HL-60 (cell line): Measurements from ENCODE around the gene COA7.
A peak's percentile ranks its signal among the peaks of the same experiment; 100 is the strongest.

Experiments used
- DNase-seq, 2 experiments: peaks; one replicate each; pipeline ENCODE4 v3.0.0-alpha.2; 2010 to 2020; ENCODE audit warnings: low read depth in 1 of 2, low spot score in 1 of 2
- H3K27ac ChIP-seq: fragments of 250-450 bp; sonication (Bioruptor Pico); replicated peaks from 2 replicates; pipeline ENCODE4 v1.5.1; 2020; ENCODE audit warnings: mild to moderate bottlenecking, moderate library complexity
- H3K27me3 ChIP-seq: fragments of 250-450 bp; sonication (Bioruptor Pico); 2 replicates; pipeline ENCODE4 v1.5.1; 2021; ENCODE audit warnings: mild to moderate bottlenecking, moderate library complexity; ENCODE audit not compliant: insufficient read depth, poor library complexity, severe bottlenecking
- H3K4me3 ChIP-seq: replicated peaks from 2 replicates; pipeline ENCODE4 v1.5.1; 2011; ENCODE audit warnings: mild to moderate bottlenecking, control low read depth, low read length; ENCODE audit not compliant: insufficient read depth
- CTCF ChIP-seq: IDR thresholded peaks from one replicate; pipeline ENCODE4 v1.5.1; 2011; ENCODE audit warnings: low read length, control low read depth, inconsistent platforms; ENCODE audit not compliant: insufficient read depth
- GABPA ChIP-seq: IDR thresholded peaks from 2 replicates; pipeline ENCODE4 v1.6.1; 2012; ENCODE audit warnings: low read depth
- POLR2AphosphoS5 ChIP-seq: IDR thresholded peaks from 2 replicates; pipeline ENCODE4 v1.6.1; 2012; ENCODE audit warnings: low read depth
- SPI1 ChIP-seq: IDR thresholded peaks from 2 replicates; pipeline ENCODE4 v1.6.1; 2012; ENCODE audit warnings: low read depth, mild to moderate bottlenecking, borderline replicate concordance
- TF ChIP-seq, protein P1 (sequence below): IDR thresholded peaks from 2 replicates; pipeline ENCODE4 v1.6.1; 2012; ENCODE audit warnings: low read depth; ENCODE audit not compliant: insufficient replicate concordance

Gene COA7

DNA sequence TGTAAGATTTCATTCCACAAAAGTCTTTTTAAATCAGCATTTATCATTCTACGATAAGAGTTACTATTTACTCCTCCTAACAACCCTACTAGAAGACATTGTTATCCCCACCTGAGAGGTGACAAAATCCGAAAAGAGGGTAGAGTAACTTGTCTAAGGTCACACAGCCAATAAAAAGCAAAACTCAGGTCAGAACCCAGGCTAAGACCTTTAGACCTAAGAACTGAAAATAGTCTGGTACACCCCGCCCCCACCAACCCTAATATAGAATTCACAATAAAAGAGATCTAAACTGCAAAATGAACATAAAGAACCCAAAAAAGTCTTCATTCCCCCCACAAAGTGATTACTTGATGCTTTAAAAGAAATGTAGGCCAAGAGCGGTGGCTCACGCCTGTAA lies 18.6 kb downstream of the COA7 start:
- Histone ChIP-seq H3K27ac (no peak overlapping the region), H3K4me3 (no peak overlapping the region), H3K27me3 (no peaks in the 10 kb centered on the region)
- no peak for DNase-seq
- TF ChIP-seq SPI1: no peak
- no peak for TF ChIP-seq GABPA
- TF ChIP-seq POLR2AphosphoS5: no peak
- TF ChIP-seq, protein P1, sequence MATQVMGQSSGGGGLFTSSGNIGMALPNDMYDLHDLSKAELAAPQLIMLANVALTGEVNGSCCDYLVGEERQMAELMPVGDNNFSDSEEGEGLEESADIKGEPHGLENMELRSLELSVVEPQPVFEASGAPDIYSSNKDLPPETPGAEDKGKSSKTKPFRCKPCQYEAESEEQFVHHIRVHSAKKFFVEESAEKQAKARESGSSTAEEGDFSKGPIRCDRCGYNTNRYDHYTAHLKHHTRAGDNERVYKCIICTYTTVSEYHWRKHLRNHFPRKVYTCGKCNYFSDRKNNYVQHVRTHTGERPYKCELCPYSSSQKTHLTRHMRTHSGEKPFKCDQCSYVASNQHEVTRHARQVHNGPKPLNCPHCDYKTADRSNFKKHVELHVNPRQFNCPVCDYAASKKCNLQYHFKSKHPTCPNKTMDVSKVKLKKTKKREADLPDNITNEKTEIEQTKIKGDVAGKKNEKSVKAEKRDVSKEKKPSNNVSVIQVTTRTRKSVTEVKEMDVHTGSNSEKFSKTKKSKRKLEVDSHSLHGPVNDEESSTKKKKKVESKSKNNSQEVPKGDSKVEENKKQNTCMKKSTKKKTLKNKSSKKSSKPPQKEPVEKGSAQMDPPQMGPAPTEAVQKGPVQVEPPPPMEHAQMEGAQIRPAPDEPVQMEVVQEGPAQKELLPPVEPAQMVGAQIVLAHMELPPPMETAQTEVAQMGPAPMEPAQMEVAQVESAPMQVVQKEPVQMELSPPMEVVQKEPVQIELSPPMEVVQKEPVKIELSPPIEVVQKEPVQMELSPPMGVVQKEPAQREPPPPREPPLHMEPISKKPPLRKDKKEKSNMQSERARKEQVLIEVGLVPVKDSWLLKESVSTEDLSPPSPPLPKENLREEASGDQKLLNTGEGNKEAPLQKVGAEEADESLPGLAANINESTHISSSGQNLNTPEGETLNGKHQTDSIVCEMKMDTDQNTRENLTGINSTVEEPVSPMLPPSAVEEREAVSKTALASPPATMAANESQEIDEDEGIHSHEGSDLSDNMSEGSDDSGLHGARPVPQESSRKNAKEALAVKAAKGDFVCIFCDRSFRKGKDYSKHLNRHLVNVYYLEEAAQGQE: no peak
- TF ChIP-seq CTCF: no peak

- H3K27me3 ChIP-seq: no peaks in the 10 kb centered on the region
- no peak overlapping the region for H3K27ac ChIP-seq
Observed at GRCh38 chr1:52679048-52679447, 19.1 kb downstream of the COA7 start.

GRCh38 chr1:52677076-52677806 lies 20.9 kb downstream of the COA7 start:
- no peak overlapping the region for H3K27ac ChIP-seq
- H3K27me3 ChIP-seq: no peaks in the 10 kb centered on the region
- DNase-seq: peak; percentile 19 to 59
- no peak overlapping the region for H3K4me3 ChIP-seq
- TF ChIP-seq CTCF: no peak
- TF ChIP-seq GABPA: no peak
- TF ChIP-seq SPI1: no peak
- TF ChIP-seq, protein P1: no peak
- no peak for TF ChIP-seq POLR2AphosphoS5

More at GRCh38 chr1:52679048-52679447, 19.1 kb downstream of the COA7 start:
- TF ChIP-seq SPI1 (no peak), GABPA (no peak), CTCF (no peak), POLR2AphosphoS5 (no peak)
- TF ChIP-seq, protein P1: no peak
- no peak overlapping the region for H3K4me3 ChIP-seq
- no peak for DNase-seq
